ENCODE measurements around the gene ANKRD40CL.

Gene ANKRD40CL

DNA sequence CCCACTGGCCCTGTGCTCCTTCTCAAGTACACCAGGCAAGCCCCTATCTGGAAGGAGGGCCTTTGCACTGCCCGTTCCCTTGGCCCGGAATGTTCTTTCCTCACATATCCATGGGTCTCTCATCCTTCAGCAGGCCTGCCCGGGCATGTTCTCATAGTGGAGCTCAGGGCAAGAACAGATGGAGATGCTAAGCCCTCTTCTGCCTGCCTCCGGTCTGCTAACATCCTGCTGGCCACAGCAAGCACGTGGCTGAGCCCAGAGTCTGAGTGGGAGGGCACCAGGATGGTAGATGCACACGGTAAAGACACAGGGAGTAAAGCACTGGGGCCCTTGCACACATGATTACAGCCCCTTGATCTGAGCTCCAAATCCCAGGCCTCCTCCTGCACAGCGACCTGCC is 19.8 kb upstream of the ANKRD40CL start:
- DNase-seq (ENCODE audit: low read depth), result no peak

- DNase-seq (ENCODE audit: low read depth), result peak; percentile 19
Observed at GRCh38 chr17:50785946-50786570, 18.7 kb upstream of the ANKRD40CL start.

DNA sequence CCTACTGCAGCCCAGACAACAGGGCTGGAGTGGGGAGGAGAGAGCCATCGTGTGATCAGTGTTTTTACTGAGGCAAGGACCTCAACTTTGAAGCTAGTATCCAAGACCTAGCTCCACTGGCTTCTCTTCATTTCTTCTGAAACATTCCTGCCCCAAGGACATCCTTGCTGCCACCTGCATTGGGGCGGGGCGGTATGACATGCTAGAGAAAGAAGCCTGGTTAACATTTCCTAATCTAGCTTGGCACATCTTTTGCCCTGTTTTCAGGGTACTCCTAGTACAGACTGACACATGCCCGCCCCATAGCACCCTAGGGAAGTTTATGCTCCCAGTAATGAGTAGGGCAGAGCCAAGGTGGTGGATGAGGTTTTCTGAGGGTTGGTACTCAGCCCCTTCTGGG is 17.8 kb upstream of the ANKRD40CL start:
- DNase-seq (ENCODE audit: low read depth), result no peak

DNA sequence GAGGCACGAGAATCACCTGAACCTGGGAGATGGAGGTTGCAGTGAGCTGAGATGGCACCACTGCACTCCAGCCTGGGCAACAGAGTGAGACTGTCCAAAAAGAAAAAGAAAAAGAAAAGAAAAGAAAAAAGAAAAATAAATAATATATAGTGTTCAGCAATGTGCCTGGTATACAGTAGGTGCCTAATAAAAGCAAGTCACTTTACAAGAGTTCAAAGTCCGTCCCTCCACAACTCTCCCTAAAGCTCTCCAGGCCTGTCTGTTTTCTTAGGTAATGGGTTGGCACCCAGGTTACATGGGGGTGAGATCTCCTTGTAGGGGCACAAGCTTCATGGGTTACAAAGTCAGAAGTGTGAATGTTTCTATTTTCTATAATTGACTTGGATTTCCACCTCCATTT is 16.6 kb upstream of the ANKRD40CL start:
- no peak for DNase-seq (ENCODE audit: low read depth)

- DNase-seq (ENCODE audit: low read depth), result peak; percentile 90
Observed at GRCh38 chr17:50783193-50783660, 15.9 kb upstream of the ANKRD40CL start.

GRCh38 chr17:50781167-50781566 is 13.8 kb upstream of the ANKRD40CL start:
- DNase-seq (ENCODE audit: low read depth), result no peak

GRCh38 chr17:50779747-50780353 is 12.5 kb upstream of the ANKRD40CL start:
- DNase-seq (ENCODE audit: low read depth), result no peak

- no peak for DNase-seq (ENCODE audit: low read depth)
Observed at GRCh38 chr17:50778988-50779387, 11.7 kb upstream of the ANKRD40CL start.

DNA sequence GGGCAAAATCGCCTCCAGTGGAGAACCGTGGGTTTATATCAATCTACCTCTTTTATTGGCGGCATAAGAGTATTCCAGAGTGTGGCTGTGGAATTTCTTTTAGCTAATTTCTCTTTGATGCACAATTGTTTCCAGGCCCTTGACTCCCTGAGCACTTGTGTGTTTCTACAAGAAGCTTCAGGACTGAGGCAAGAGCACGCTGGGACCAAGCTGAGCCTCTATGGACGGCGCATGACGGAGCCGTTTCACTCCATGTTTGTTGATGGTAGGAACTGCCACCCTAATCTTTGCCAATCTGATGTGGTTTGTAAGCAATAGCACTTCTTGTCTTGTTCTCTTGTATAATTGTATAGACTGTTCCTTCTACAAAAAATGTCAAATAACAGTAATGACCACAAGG is 11.2 kb upstream of the ANKRD40CL start:
- DNase-seq (ENCODE audit: low read depth), result no peak

DNA sequence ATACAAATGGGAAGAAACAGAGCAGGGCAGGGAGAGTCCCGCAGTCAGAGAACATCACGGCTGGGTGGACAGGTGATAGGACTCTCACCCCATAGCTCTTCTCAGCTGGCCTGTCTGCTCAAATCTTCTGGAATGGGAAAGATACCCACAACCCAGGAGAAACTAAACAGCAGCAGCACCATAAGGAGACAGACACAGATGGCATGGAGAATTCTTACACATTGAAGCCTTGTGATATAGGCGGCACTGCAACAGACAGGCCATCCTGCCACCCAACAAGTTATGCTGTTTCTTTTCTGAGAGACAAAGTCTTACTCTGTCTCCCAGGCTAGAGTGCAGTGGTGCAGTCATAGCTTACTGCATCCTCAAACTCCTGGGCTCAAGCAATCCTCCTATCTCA is 8.6 kb upstream of the ANKRD40CL start:
- DNase-seq (ENCODE audit: low read depth), result no peak

GRCh38 chr17:50774225-50774803 is 7.0 kb upstream of the ANKRD40CL start:
- DNase-seq (ENCODE audit: low read depth), result no peak

DNA sequence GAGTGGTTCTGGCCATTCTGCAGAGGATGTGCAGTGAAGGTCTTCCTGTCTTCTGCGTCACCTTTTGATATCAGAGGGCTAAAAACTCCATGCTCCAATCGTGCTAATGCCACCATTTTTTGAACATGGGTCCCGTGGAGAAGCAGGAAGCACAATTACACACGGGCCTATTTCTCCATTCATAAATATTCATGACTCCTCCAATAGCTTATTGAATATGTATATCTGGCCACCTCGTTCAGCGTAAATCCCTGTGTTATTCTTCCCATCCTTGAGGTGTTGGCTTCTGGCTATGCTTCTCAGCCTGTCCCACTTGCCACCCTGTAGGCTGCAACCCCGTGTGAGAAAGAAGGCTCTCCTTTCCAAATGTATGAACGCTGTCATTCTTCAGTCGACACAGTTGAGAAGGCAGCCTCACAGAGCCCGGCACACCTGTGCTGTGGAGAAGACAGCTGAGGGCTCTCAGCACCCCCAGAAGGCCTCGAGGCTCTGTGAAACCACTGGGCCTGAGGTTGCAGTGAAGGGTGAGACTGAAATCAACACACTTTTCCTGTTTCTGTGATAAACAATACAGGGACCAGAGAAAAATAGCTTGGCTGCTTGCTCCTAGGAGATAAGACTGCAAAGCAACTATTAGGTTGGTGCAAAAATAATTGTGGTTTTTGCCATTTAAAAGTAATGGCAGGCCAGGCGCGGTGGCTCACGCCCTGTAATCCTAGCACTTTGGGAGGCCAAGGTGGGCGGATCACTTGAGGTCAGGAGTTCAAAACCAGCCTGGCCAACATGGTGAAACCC is 4.9 kb upstream of the ANKRD40CL start:
- no peak for DNase-seq (ENCODE audit: low read depth)

DNA sequence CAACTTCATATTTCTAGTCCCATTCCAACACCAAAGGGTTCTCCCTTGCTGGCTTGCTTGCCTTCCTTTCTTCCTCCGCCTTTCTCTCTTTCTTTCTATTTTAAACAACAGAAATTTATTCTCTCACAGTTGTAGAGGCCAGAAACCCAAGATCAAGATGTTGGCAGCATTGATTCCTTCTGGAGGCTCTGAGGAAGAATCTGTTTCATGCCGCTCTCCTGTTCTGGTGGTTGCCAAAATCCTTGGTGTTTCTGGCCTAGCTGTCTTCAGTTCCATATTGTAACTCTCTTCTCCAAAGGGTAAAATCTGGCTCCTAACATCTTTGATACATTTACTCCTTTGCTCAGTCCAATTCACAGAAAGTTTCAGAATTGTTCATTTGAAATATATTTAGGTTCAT is 3.0 kb upstream of the ANKRD40CL start:
- DNase-seq (ENCODE audit: low read depth), result no peak

GRCh38 chr17:50769884-50770283 is 2.6 kb upstream of the ANKRD40CL start:
- no peak for DNase-seq (ENCODE audit: low read depth)

DNA sequence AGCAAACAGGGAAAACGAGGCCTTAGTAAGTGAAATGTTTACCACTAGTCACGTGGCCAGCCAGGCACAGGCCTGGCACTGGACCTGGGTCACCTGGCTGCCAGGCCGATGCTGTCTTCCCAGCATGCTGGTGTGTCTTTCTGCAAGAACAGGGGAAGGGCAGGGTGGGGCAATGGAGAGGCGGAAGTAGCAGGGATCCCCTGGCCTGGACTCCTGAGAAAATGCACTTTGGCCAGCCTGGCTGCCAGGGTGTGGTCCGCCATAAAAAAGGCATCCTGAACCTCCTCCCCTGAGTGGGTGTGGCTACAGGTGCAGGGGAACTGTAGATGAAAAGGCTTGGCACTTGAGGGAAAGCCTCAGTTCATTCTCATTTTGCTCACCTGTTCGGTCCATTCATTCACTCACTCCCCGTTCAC is 1.0 kb upstream of the ANKRD40CL start:
- no peak for DNase-seq (ENCODE audit: low read depth)

DNA sequence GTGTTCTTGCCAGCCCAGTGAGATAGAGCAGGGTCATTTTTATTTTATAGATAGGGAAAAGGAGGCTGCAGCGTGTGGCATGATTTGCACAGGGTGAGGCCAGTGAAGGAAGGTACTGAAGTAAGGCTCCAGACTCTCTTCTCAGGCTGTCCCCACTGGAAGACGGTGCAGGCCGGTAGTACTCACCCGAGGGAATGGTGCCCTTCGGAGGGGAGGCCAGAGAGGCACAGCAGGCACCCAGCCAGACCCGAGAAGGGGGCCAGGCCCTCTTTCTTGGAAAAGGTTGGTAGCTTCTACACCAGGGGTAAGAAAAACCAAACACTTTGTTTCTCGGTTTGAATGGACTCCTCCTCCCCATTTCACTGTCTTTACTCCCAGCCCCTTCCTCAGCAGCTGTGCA is 288 bp downstream of the ANKRD40CL start:
- no peak for DNase-seq (ENCODE audit: low read depth)

GRCh38 chr17:50766222-50767023 is 895 bp downstream of the ANKRD40CL start:
- peak; percentile 64 for DNase-seq (ENCODE audit: low read depth)

DNA sequence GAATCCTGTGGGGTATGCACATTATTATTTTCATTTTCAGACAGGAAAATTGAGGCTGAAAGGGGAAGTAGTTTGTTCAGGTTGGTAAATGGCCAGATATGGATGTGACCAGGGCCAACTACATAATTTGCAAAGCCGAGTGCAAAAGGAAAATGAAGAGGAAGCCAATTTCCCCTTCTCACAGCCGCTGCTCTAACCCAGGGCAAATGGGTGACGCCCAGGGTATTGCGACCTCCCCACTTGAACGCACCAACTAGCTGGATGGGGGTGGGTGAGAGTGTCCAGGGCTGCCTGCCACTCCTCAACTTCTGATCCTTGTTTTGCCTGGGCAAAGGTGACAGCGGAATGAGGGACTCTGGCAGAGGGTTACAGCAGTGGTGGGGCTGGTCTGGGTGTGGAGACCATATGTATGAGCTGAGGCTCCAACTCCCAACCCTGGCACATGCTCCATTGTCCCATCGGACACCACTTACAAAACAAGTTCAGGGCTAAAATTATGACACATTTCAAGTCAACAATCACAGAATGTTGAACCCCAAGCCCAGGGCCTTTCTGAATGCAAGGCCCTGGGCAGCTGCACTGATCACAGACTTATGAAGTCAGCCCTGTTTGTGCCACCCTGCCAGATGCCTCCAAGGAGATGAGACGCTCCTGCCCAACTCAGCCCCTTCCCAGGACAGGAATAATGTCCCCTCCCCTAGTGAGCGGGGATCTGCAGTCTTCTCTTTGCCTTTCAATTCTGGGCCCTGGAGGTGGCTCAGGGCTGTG is 1.7 kb downstream of the ANKRD40CL start:
- no peak for DNase-seq (ENCODE audit: low read depth)

- DNase-seq (ENCODE audit: low read depth), result no peak
Observed at GRCh38 chr17:50764734-50765149, 2.6 kb downstream of the ANKRD40CL start.

GRCh38 chr17:50763716-50764475 is 3.4 kb downstream of the ANKRD40CL start:
- no peak for DNase-seq (ENCODE audit: low read depth)

All from ELR (cell line).